ENCODE data around the gene FAM184A. TPM values are rescaled to one million over a fixed set of nuclear protein-coding genes. Genes with fewer than 3 reads are reported as not detected.

Gene FAM184A
- total RNA-seq, 1 donor from 2014 or later, result 134 TPM

DNA sequence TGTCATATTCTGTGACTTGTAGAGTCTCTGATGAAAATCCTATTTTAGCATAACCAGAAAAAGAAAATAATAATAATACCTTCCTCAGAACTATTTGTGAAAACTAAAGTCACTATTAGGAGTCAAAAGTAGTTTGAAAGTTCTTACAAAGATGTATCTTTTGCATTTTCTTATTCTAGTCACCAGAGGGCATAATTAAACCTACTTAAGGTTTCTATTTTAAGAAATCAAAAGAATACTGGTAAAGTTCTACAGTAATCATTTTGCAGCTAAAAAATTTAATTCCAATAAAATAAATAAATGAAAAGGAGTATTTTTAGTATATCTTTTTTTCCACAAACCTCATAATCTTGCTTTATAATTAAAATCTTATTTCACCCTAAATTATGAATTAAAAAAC, 115.5 kb downstream of the FAM184A start:
- TF ChIP-seq, protein P1, sequence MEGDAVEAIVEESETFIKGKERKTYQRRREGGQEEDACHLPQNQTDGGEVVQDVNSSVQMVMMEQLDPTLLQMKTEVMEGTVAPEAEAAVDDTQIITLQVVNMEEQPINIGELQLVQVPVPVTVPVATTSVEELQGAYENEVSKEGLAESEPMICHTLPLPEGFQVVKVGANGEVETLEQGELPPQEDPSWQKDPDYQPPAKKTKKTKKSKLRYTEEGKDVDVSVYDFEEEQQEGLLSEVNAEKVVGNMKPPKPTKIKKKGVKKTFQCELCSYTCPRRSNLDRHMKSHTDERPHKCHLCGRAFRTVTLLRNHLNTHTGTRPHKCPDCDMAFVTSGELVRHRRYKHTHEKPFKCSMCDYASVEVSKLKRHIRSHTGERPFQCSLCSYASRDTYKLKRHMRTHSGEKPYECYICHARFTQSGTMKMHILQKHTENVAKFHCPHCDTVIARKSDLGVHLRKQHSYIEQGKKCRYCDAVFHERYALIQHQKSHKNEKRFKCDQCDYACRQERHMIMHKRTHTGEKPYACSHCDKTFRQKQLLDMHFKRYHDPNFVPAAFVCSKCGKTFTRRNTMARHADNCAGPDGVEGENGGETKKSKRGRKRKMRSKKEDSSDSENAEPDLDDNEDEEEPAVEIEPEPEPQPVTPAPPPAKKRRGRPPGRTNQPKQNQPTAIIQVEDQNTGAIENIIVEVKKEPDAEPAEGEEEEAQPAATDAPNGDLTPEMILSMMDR (IDR thresholded peaks at IDR 0.05; ENCODE audit: unreplicated experiment), result no peak
- H3K36me3 Mint-ChIP-seq (ENCODE audit: low read depth, unreplicated experiment), result peaks cover 12% of the 10 kb centered on the region
- peaks cover 2% of the 10 kb centered on the region for H3K27me3 Mint-ChIP-seq (ENCODE audit: unreplicated experiment)
- no peaks in the 10 kb centered on the region for H3K9me3 Mint-ChIP-seq (ENCODE audit: unreplicated experiment)
- H3K27ac Mint-ChIP-seq (ENCODE audit: unreplicated experiment), result no peak overlapping the region
- DNase-seq (ENCODE audit: low spot score), result no peak
- H3K4me3 Mint-ChIP-seq (ENCODE audit: unreplicated experiment), result no peak overlapping the region
- H3K4me1 Mint-ChIP-seq (ENCODE audit: unreplicated experiment), result peaks cover 13% of the 10 kb centered on the region

DNA sequence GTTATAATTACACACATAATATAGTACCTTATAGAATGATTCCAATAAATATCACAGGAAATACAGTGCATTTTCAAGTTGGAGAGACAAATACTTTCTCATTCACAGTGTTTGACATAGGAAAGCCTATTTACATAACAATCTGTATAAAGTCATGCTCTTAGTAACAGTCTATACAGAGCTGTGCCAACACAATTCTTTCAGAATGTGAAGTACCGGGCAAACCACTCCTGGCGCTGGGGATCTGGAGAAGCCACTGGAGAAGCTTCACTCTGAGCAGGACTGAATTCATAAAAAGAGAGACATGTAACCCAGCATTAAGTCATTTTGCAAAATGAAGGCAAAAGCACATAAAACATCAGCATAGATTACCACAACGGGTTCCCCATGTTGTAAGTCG, 118.6 kb downstream of the FAM184A start:
- no peaks in the 10 kb centered on the region for H3K9me3 Mint-ChIP-seq (ENCODE audit: unreplicated experiment)
- peak overlapping the region; percentile 30 for H3K27ac Mint-ChIP-seq (ENCODE audit: unreplicated experiment)
- no peak overlapping the region for H3K4me3 Mint-ChIP-seq (ENCODE audit: unreplicated experiment)
- H3K36me3 Mint-ChIP-seq (ENCODE audit: low read depth, unreplicated experiment), result peaks cover 6% of the 10 kb centered on the region
- H3K4me1 Mint-ChIP-seq (ENCODE audit: unreplicated experiment), result peaks cover 11% of the 10 kb centered on the region
- TF ChIP-seq, protein P1 (IDR thresholded peaks at IDR 0.05; ENCODE audit: unreplicated experiment), result no peak
- H3K27me3 Mint-ChIP-seq (ENCODE audit: unreplicated experiment), result peaks cover 2% of the 10 kb centered on the region
- DNase-seq (ENCODE audit: low spot score), result no peak

DNA sequence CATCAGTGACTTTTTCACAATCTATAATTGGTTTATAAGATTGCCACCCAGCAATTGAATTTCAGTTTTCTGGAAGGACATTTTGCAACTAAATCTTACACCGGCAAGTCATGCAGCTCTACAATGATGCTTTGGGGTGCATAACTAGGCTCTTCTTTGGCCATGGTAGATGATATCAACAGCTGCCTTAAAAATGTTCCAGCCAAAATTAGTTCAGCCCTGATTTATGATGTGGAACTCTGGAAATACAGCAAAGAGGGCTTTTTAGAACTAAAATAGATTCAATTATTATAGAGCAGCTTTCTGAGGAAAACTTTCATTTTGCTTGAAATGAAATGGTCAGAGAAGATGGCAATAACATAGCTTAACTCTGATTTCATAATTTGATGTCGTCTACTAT, 125.1 kb downstream of the FAM184A start:
- no peaks in the 10 kb centered on the region for H3K36me3 Mint-ChIP-seq (ENCODE audit: low read depth, unreplicated experiment)
- TF ChIP-seq, protein P1 (IDR thresholded peaks at IDR 0.05; ENCODE audit: unreplicated experiment), result no peak
- no peak overlapping the region for H3K27ac Mint-ChIP-seq (ENCODE audit: unreplicated experiment)
- no peaks in the 10 kb centered on the region for H3K27me3 Mint-ChIP-seq (ENCODE audit: unreplicated experiment)
- DNase-seq (ENCODE audit: low spot score), result no peak
- H3K4me3 Mint-ChIP-seq (ENCODE audit: unreplicated experiment), result no peak overlapping the region
- H3K4me1 Mint-ChIP-seq (ENCODE audit: unreplicated experiment), result no peaks in the 10 kb centered on the region
- H3K9me3 Mint-ChIP-seq (ENCODE audit: unreplicated experiment), result no peaks in the 10 kb centered on the region

GRCh38 chr6:118952683-118953082, 125.8 kb downstream of the FAM184A start:
- Mint-ChIP-seq H3K9me3 (ENCODE audit: unreplicated experiment) (no peaks in the 10 kb centered on the region), H3K27ac (ENCODE audit: unreplicated experiment) (no peak overlapping the region), H3K4me3 (ENCODE audit: unreplicated experiment) (no peak overlapping the region), H3K36me3 (ENCODE audit: low read depth, unreplicated experiment) (no peaks in the 10 kb centered on the region), H3K4me1 (ENCODE audit: unreplicated experiment) (no peaks in the 10 kb centered on the region), H3K27me3 (ENCODE audit: unreplicated experiment) (no peaks in the 10 kb centered on the region)
- TF ChIP-seq, protein P1 (IDR thresholded peaks at IDR 0.05; ENCODE audit: unreplicated experiment), result no peak
- DNase-seq (ENCODE audit: low spot score), result no peak

GRCh38 chr6:118945217-118945616, 133.2 kb downstream of the FAM184A start:
- H3K9me3 Mint-ChIP-seq (ENCODE audit: unreplicated experiment), result no peaks in the 10 kb centered on the region
- no peaks in the 10 kb centered on the region for H3K27me3 Mint-ChIP-seq (ENCODE audit: unreplicated experiment)
- no peak overlapping the region for H3K27ac Mint-ChIP-seq (ENCODE audit: unreplicated experiment)
- peaks cover 4% of the 10 kb centered on the region for H3K36me3 Mint-ChIP-seq (ENCODE audit: low read depth, unreplicated experiment)
- TF ChIP-seq, protein P1 (IDR thresholded peaks at IDR 0.05; ENCODE audit: unreplicated experiment), result no peak
- no peak overlapping the region for H3K4me3 Mint-ChIP-seq (ENCODE audit: unreplicated experiment)
- H3K4me1 Mint-ChIP-seq (ENCODE audit: unreplicated experiment), result no peaks in the 10 kb centered on the region
- no peak for DNase-seq (ENCODE audit: low spot score)
